ENCODE data around the gene HABP2.

Gene HABP2

DNA sequence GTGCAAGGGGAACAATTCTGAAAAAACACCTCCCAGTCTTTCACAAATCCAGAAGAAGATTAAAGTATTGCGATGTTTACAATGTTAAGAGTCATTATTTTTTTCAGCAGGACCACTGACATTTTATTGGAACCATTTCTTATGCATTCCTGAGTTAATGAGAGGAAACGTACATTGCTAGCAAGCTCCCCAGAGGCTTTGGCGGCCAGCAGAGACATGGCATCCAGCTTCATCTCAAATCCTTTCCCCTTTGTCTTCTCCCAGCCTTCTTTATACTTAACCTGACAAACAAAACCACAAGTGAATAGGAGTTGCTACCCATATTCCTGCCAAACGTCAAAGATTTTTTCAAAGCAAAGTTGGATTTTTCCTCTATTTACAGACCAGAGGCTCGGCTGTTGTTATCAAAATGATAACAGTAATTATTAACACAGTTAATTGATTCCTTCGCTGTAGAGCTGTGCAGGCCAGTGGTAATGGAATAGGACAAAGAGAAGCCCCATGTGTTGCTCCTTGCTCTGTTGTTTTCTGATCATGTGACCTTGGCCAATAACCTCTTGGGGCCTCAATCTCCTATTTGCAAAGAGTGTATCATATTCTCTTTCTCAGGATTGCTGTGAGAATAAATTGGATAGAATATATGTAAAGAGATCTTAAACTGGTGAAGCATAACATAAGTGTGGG, 79.0 kb downstream of the HABP2 start:
- Histone ChIP-seq H3K4me1 (ENCODE audit: insufficient read depth, low read length) (peaks cover 13% of the 10 kb centered on the region), H3K27me3 (ENCODE audit: insufficient read depth, low read length) (no peaks in the 10 kb centered on the region), H3K4me3 (ENCODE audit: low read length) (no peak overlapping the region), H3K27ac (ENCODE audit: low read depth, low read length) (no peak overlapping the region), H3K9me3 (ENCODE audit: insufficient read depth, low read depth, low read length) (peaks cover 2% of the 10 kb centered on the region; the same call in 1 of the 2 replicates), H3K9ac (ENCODE audit: low read depth, low read length) (no peak overlapping the region), H3K36me3 (ENCODE audit: insufficient read depth, low read length) (no peaks in the 10 kb centered on the region)
- 80% methylated on average over 5 of the region's 6 CpGs for WGBS

Measured in HUES64 (cell line).